Left lung (tissue), 10 donors: ENCODE results near the gene TGM1. TPM values are rescaled to one million over a fixed set of nuclear protein-coding genes. Genes with fewer than 3 reads are reported as not detected.

Source experiments
- ATAC-seq: fragments of 200-7000 bp; cut with Tn5 transposase; one replicate; pipeline ENCODE4 v1.9.1; 2020; ENCODE audit warnings: moderate library complexity
- DNase-seq, 4 donors: peaks; one replicate each; pipeline ENCODE4 v3.0.0-alpha.2; 2013 to 2020
- H3K27ac ChIP-seq, 2 donors: fragments of 200-600 bp; sonication (generic) in 1 of 2; one replicate each; pipeline versions ENCODE4 v1.5.0 to v1.8.0; 2020 to 2021
- H3K27me3 ChIP-seq, 2 donors: fragments of 200-600 bp; sonication (generic) in 1 of 2; one replicate each; pipeline versions ENCODE4 v1.5.0 to v1.8.0; 2020 to 2021
- H3K36me3 ChIP-seq, 2 donors: fragments of 200-600 bp; sonication (generic) in 1 of 2; one replicate each; pipeline versions ENCODE4 v1.5.0 to v1.8.0; 2020 to 2021
- H3K4me1 ChIP-seq, 2 donors: fragments of 200-600 bp; one replicate each; pipeline ENCODE4 v1.8.0; 2021
- H3K4me3 ChIP-seq, 2 donors: fragments of 200-600 bp; sonication (generic) in 1 of 2; one replicate each; pipeline versions ENCODE4 v1.5.0 to v1.8.0; 2020 to 2021; ENCODE audit warnings: mild to moderate bottlenecking in 1 of 2
- H3K9me3 ChIP-seq, 2 donors: fragments of 200-600 bp; sonication (generic) in 1 of 2; one replicate each; pipeline versions ENCODE4 v1.5.0 to v1.8.0; 2020 to 2021
- CTCF ChIP-seq, 2 donors: fragments of 200-600 bp; sonication (generic) in 1 of 2; IDR thresholded peaks; one replicate each; pipeline versions ENCODE4 v1.5.0 to v1.8.0; 2021; ENCODE audit warnings: antibody characterized with exemption in 2 of 2
- intact Hi-C, 2 donors: fragments of 100-400 bp; cut with DNase I; formaldehyde crosslinking; loops; one replicate each; pipeline versions ENCODE4 v1.11.2 to v1.14.2; 2022
- polyA plus RNA-seq, 6 donors: library from polyadenylated mRNA; unstranded; fragments of 120-200 nt; gene quantifications; one replicate each; pipeline ENCODE4 v1.2.1, GENCODE V29; 2013; ENCODE audit not compliant: insufficient read length in 6 of 6
- total RNA-seq, 2 donors: library from RNA; stranded (reverse); fragmentation: NEBNext Ultra II Directional; extraction: Animal tissue kit (Norgen Biotek cat#: 25700); gene quantifications; one replicate each; pipeline ENCODE4 v1.2.1, GENCODE V29; 2021
- donor health status: DM: no; HTN: yes; CAD: no.
- donor health status: DM: no; HTN: no; CAD: no.

Gene TGM1
- total and polyA plus RNA-seq, 8 donors = 2.6 to 9.6 (median 3.6) TPM

DNA sequence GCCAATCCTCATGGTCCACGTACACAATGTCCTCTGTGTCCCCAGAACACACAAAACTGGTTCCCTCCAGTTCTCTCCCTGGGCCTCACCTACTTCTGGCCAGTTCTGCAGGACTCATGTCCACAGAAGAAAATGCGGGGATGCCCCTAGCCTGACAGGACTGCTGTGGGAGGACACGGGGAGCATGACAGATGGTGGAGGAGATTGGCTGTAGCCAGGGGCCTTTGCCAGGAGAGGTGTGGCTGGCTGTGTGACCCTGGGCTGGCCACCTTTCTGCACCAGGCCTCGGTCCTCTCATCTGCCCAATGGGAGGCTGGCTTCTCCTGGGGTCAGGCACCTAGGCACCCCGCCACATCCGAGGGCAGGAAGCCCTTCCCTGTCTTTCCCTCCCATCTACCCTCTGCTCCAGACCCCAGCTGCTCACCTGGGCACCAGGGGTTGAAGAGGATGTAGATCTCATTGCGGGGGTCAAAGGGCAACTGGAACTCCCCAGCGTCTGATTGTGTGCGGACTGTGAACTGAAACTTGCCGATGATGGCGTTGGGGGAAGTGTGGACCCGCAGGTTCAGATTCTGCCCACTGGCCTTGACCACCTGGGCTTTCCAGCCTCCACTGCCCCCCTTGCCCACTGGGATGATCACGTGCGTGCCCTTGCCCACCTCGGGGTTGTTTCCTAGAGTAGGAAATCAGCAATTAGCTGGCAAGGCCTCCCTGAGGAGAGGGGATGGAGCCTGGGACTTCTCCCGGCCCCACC lies 2.8 kb downstream of the TGM1 start:
- intact Hi-C loops = no loop called here
- no peaks in the 10 kb centered on the region for H3K27me3 ChIP-seq
- peaks cover 0 to 14% of the 10 kb centered on the region in 2 donors for H3K36me3 ChIP-seq
- peak; percentile 25 for ATAC-seq
- no peak overlapping the region for H3K4me3 ChIP-seq
- TF ChIP-seq CTCF (IDR thresholded peaks at IDR 0.05) = no peak
- DNase-seq = no peak
- no peaks in the 10 kb centered on the region for H3K9me3 ChIP-seq
- H3K27ac ChIP-seq = no peak overlapping the region
- no peaks in the 10 kb centered on the region for H3K4me1 ChIP-seq

DNA sequence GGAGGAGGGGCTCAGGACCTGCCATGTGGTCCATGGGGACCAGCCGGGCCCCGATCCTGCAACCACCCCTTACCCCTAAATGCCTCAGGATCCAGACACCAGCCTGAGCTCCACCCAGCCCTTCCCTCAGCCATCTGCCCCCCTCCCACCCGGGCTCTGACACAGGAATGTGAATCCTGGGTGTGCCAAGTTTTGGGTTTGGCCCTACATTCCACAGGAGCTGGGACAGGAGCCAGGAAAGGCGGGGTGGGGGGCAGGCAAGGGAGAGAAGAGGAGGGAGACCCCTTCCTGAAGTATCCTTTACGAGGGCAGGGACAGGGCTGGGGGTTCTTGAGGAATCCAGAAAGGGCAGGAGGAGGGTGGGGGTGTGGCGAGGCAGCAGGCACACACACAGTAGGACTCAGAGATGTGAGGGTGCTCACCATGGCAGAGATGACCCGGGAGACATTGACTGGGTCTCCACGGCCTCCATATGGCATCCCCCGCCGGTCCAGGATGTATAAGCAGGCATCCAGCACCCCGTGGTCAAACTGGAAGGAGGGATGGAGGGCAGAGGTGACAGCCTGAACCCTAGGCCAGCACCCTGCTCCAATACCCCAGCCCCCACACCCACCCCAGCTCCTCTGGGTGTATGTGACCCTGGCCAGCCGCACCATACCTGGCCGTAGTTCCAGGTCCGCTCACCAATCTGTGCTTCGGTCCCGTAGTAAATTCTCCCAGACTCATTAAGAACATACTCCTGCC lies 3.5 kb downstream of the TGM1 start:
- H3K4me3 ChIP-seq = no peak overlapping the region
- TF ChIP-seq CTCF (IDR thresholded peaks at IDR 0.05) = no peak
- peak; percentile 68 for ATAC-seq
- no peaks in the 10 kb centered on the region for H3K9me3 ChIP-seq
- intact Hi-C loops = no loop called here
- no peaks in the 10 kb centered on the region for H3K27me3 ChIP-seq
- H3K27ac ChIP-seq = no peak overlapping the region
- peak in 2 of 4 donors; percentile 36 to 57 for DNase-seq
- H3K4me1 ChIP-seq = no peaks in the 10 kb centered on the region
- peaks cover 0 to 17% of the 10 kb centered on the region in 2 donors for H3K36me3 ChIP-seq

DNA sequence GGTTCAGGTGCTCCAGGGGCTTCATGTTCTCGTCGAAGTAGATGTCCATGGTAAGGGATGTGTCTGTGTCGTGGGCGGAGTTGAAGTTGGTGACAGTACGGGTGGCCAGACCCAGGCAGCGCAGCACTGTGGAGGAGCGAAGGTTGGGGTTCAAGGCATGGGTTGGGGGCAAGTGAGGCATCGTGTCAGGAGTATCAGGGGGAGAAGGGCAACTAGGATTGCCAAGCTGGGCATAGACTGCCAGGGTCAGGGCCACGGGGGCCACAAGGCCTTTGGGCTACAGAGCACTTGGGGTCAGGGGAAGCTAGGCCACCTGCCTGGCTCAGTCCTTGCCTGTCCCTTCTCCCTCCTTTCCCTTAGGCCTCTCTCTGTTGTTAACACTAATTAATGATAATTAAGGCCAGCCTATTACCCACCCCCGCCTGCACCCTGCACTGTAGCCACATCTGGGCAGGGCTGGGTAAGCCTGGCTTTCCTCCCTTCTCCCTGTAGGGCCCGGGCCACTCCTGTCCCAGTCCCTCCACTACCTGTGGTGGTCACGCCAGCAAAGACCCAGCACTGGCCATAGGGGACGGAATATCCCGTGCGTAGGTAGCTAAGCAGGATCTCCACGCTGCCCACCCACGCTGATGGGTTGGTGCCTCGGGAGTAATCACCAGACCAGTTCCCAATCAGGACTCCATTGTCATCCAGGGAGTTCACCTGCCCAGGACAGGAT lies 4.3 kb downstream of the TGM1 start:
- ATAC-seq (no peak), DNase-seq (no peak)
- Histone ChIP-seq H3K4me1 (no peaks in the 10 kb centered on the region), H3K36me3 (peaks cover 0 to 25% of the 10 kb centered on the region in 2 donors), H3K4me3 (no peak overlapping the region), H3K9me3 (no peaks in the 10 kb centered on the region), H3K27ac (no peak overlapping the region), H3K27me3 (no peaks in the 10 kb centered on the region)
- TF ChIP-seq CTCF (IDR thresholded peaks at IDR 0.05) = no peak
- intact Hi-C loops = no loop called here

GRCh38 chr14:24258119-24258518 lies 4.9 kb downstream of the TGM1 start:
- Histone ChIP-seq H3K4me1 (no peaks in the 10 kb centered on the region), H3K27ac (no peak overlapping the region), H3K36me3 (peaks cover 0 to 25% of the 10 kb centered on the region in 2 donors), H3K4me3 (no peak overlapping the region), H3K9me3 (no peaks in the 10 kb centered on the region), H3K27me3 (no peaks in the 10 kb centered on the region)
- DNase-seq (peak in 1 of 4 donors; percentile 12), ATAC-seq (no peak)
- intact Hi-C loops = no loop called here
- no peak for TF ChIP-seq CTCF (IDR thresholded peaks at IDR 0.05)

DNA sequence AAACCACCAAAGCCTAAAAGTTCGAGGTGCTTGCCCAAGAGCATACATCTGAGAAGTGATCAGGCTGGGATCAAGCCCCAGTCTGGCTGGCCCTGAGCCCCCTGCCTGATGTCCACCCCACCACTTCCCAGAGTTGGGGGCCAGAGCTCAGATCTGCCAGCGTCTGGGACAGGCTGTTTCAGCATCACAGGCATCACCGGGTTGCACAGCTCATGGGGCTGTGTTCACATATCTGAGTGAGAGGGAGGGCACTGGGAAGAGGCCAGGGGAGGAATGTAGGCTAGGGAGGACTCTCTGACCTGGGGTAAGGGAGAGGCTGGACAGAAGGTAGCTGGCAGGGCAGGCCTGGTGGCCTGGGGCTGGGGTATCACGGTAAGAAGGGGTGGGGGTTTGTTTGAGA lies 6.0 kb downstream of the TGM1 start:
- peaks cover 0 to 25% of the 10 kb centered on the region in 2 donors for H3K36me3 ChIP-seq
- no peak for ATAC-seq

More for the DNA sequence above, 6.0 kb downstream of the TGM1 start:
- DNase-seq = peak in 1 of 4 donors; percentile 25
- Histone ChIP-seq H3K27me3 (no peaks in the 10 kb centered on the region), H3K4me1 (no peaks in the 10 kb centered on the region), H3K4me3 (no peak overlapping the region), H3K27ac (no peak overlapping the region), H3K9me3 (no peaks in the 10 kb centered on the region)
- no peak for TF ChIP-seq CTCF (IDR thresholded peaks at IDR 0.05)
- intact Hi-C loops = no loop called here
